Measurements from ENCODE around the gene PDE3A.
A peak's percentile ranks its signal among the peaks of the same experiment; 100 is the strongest.
"Not testable (repeated sequence)": the region's sequence is repeated elsewhere in the genome, so short reads cannot be mapped to it uniquely, and the experiment has no call there.

PDE3A gene

GRCh38 chr12:20368114-20368650, at the start of gene PDE3A:
Gene PDE3A, plus strand, starts transcription at chr12:20368537. Its CDS starts 748 bp downstream, at chr12:20369285.
- peak within 1 kb of the TSS; percentile 79 for H3K27ac ChIP-seq (ENCODE audit: low read length)
- H3K27me3 ChIP-seq (ENCODE audit: low read depth, low read length), result no peaks in the 10 kb centered on the region

GRCh38 chr12:20319366-20319765, 49.0 kb upstream of the PDE3A start:
- no peak overlapping the region for H3K27ac ChIP-seq (ENCODE audit: low read length)
- H3K4me3 ChIP-seq (ENCODE audit: low read depth in 1 of 2, low read length in 2 of 2), result no peak overlapping the region

More at GRCh38 chr12:20368114-20368650, at the start of gene PDE3A:
- Histone ChIP-seq H3K36me3 (ENCODE audit: control insufficient read depth in 1 of 2, insufficient read depth in 2 of 2, low read length in 2 of 2) (no peaks in the 10 kb centered on the region), H3K4me1 (ENCODE audit: control insufficient read depth in 1 of 2, insufficient read depth in 2 of 2, low read length in 2 of 2) (peaks cover 0 to 11% of the 10 kb centered on the region in 2 donors), H3K9me3 (ENCODE audit: control insufficient read depth in 1 of 2, low read length in 2 of 2) (no peaks in the 10 kb centered on the region), H3K4me3 (ENCODE audit: low read depth in 1 of 2, low read length in 2 of 2) (peak within 1 kb of the TSS; percentile 77 to 87)

GRCh38 chr12:20320552-20320951, 47.8 kb upstream of the PDE3A start:
- H3K4me3 ChIP-seq (ENCODE audit: low read depth in 1 of 2, low read length in 2 of 2), result no peak overlapping the region
- no peaks in the 10 kb centered on the region for H3K27me3 ChIP-seq (ENCODE audit: low read depth, low read length)
- no peak overlapping the region for H3K27ac ChIP-seq (ENCODE audit: low read length)

More at GRCh38 chr12:20319366-20319765, 49.0 kb upstream of the PDE3A start:
- Histone ChIP-seq H3K36me3 (ENCODE audit: control insufficient read depth in 1 of 2, insufficient read depth in 2 of 2, low read length in 2 of 2) (no peaks in the 10 kb centered on the region), H3K4me1 (ENCODE audit: control insufficient read depth in 1 of 2, insufficient read depth in 2 of 2, low read length in 2 of 2) (no peaks in the 10 kb centered on the region), H3K9me3 (ENCODE audit: control insufficient read depth in 1 of 2, low read length in 2 of 2) (no peaks in the 10 kb centered on the region), H3K27me3 (ENCODE audit: low read depth, low read length) (no peaks in the 10 kb centered on the region)

DNA sequence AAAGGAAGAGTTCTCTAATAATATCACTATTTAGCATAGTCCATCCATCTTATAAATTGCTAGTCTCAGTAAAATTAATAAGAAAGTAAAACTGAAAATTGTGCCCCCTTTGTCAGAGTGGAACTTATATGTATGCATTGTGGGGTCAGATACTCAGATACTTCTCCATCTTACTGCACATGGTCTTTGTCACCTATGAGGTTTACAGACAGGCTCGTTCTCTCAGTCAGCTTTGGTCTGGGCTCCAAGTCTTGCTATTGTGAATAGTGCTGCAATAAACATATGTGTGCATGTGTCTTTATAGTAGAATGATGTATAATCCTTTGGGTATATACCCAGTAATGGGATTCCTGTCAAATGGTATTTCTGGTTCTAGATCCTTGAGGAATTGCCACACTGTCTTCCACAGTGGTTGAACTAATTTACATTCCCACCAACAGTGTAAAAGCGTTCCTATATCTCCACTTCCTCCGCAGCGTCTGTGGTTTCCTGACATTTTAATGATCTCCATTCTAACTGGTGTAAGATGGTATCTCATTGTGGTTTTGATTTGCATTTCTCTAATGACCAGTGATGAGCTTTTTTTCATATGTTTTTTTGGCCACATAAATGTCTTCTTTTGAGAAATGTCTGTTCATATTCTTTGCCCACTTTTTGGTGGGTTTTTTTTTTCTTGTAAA, 37.4 kb upstream of the PDE3A start:
- not testable (repeated sequence) for H3K36me3 ChIP-seq (ENCODE audit: control insufficient read depth in 1 of 2, insufficient read depth in 2 of 2, low read length in 2 of 2); H3K4me3 ChIP-seq (ENCODE audit: low read depth in 1 of 2, low read length in 2 of 2); H3K9me3 ChIP-seq (ENCODE audit: control insufficient read depth in 1 of 2, low read length in 2 of 2); H3K27ac ChIP-seq (ENCODE audit: low read length); H3K27me3 ChIP-seq (ENCODE audit: low read depth, low read length); H3K4me1 ChIP-seq (ENCODE audit: control insufficient read depth in 1 of 2, insufficient read depth in 2 of 2, low read length in 2 of 2)

More at GRCh38 chr12:20320552-20320951, 47.8 kb upstream of the PDE3A start:
- Histone ChIP-seq H3K36me3 (ENCODE audit: control insufficient read depth in 1 of 2, insufficient read depth in 2 of 2, low read length in 2 of 2) (no peaks in the 10 kb centered on the region), H3K4me1 (ENCODE audit: control insufficient read depth in 1 of 2, insufficient read depth in 2 of 2, low read length in 2 of 2) (no peaks in the 10 kb centered on the region), H3K9me3 (ENCODE audit: control insufficient read depth in 1 of 2, low read length in 2 of 2) (no peaks in the 10 kb centered on the region)

GRCh38 chr12:20339060-20339459, 29.3 kb upstream of the PDE3A start:
- Histone ChIP-seq H3K4me1 (ENCODE audit: control insufficient read depth in 1 of 2, insufficient read depth in 2 of 2, low read length in 2 of 2) (no peaks in the 10 kb centered on the region), H3K27me3 (ENCODE audit: low read depth, low read length) (no peaks in the 10 kb centered on the region), H3K9me3 (ENCODE audit: control insufficient read depth in 1 of 2, low read length in 2 of 2) (peaks cover 0 to 9% of the 10 kb centered on the region in 2 donors), H3K36me3 (ENCODE audit: control insufficient read depth in 1 of 2, insufficient read depth in 2 of 2, low read length in 2 of 2) (no peaks in the 10 kb centered on the region), H3K4me3 (ENCODE audit: low read depth in 1 of 2, low read length in 2 of 2) (no peak overlapping the region), H3K27ac (ENCODE audit: low read length) (no peak overlapping the region)

DNA sequence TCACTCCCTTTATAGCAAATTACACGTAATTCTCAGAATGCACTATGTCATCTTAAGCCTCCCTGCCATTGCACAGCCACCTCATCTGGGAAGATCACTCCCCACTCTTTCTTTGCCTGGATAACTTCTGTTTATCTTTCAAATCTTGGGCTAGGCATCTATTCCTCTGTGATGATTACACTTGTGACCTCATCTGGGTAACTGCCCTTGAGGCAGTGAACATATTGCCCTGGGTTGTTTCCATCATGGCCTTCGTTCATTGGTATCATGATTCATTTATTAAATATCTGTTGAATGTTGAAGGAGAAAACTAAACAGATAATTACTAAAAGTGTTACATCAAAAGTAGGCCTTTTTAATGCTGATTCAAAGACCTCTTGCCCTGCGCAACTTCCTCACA, 26.2 kb upstream of the PDE3A start:
- no peaks in the 10 kb centered on the region for H3K27me3 ChIP-seq (ENCODE audit: low read depth, low read length)

GRCh38 chr12:20345866-20346265, 22.5 kb upstream of the PDE3A start:
- Histone ChIP-seq H3K27me3 (ENCODE audit: low read depth, low read length) (no peaks in the 10 kb centered on the region), H3K27ac (ENCODE audit: low read length) (no peak overlapping the region), H3K4me1 (ENCODE audit: control insufficient read depth in 1 of 2, insufficient read depth in 2 of 2, low read length in 2 of 2) (no peaks in the 10 kb centered on the region), H3K36me3 (ENCODE audit: control insufficient read depth in 1 of 2, insufficient read depth in 2 of 2, low read length in 2 of 2) (no peaks in the 10 kb centered on the region), H3K4me3 (ENCODE audit: low read depth in 1 of 2, low read length in 2 of 2) (no peak overlapping the region), H3K9me3 (ENCODE audit: control insufficient read depth in 1 of 2, low read length in 2 of 2) (peaks cover 0 to 3% of the 10 kb centered on the region in 2 donors)

More for the DNA sequence above, 26.2 kb upstream of the PDE3A start:
- H3K27ac ChIP-seq (ENCODE audit: low read length), result no peak overlapping the region
- H3K4me3 ChIP-seq (ENCODE audit: low read depth in 1 of 2, low read length in 2 of 2), result no peak overlapping the region
- H3K9me3 ChIP-seq (ENCODE audit: control insufficient read depth in 1 of 2, low read length in 2 of 2), result no peaks in the 10 kb centered on the region
- no peaks in the 10 kb centered on the region for H3K4me1 ChIP-seq (ENCODE audit: control insufficient read depth in 1 of 2, insufficient read depth in 2 of 2, low read length in 2 of 2)
- H3K36me3 ChIP-seq (ENCODE audit: control insufficient read depth in 1 of 2, insufficient read depth in 2 of 2, low read length in 2 of 2), result no peaks in the 10 kb centered on the region

GRCh38 chr12:20350026-20350425, 18.3 kb upstream of the PDE3A start:
- Histone ChIP-seq H3K27ac (ENCODE audit: low read length) (no peak overlapping the region), H3K9me3 (ENCODE audit: control insufficient read depth in 1 of 2, low read length in 2 of 2) (peaks cover 0 to 3% of the 10 kb centered on the region in 2 donors), H3K27me3 (ENCODE audit: low read depth, low read length) (no peaks in the 10 kb centered on the region), H3K4me1 (ENCODE audit: control insufficient read depth in 1 of 2, insufficient read depth in 2 of 2, low read length in 2 of 2) (no peaks in the 10 kb centered on the region), H3K4me3 (ENCODE audit: low read depth in 1 of 2, low read length in 2 of 2) (no peak overlapping the region), H3K36me3 (ENCODE audit: control insufficient read depth in 1 of 2, insufficient read depth in 2 of 2, low read length in 2 of 2) (no peaks in the 10 kb centered on the region)

DNA sequence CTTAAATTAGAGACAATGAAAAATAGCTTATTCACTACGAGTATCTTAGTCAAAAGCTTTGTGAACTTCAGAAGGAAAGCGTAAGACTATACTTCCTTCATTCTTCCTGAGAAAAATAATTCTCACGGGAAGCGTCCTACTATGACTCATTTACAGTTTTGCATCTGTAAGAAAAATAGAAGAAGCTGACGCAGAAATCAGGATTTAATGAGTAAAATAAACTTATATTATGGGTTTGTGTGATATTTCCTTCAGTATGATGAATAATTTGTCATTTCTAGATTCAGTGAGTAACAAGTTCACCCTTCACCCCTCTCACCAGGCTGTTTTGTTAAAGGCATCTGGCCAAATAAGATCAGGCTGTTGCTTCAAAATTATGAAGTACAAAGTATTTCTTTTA, 17.8 kb upstream of the PDE3A start:
- H3K27ac ChIP-seq (ENCODE audit: low read length), result no peak overlapping the region
- no peaks in the 10 kb centered on the region for H3K4me1 ChIP-seq (ENCODE audit: control insufficient read depth in 1 of 2, insufficient read depth in 2 of 2, low read length in 2 of 2)
- no peak overlapping the region for H3K4me3 ChIP-seq (ENCODE audit: low read depth in 1 of 2, low read length in 2 of 2)
- no peaks in the 10 kb centered on the region for H3K36me3 ChIP-seq (ENCODE audit: control insufficient read depth in 1 of 2, insufficient read depth in 2 of 2, low read length in 2 of 2)
- H3K27me3 ChIP-seq (ENCODE audit: low read depth, low read length), result no peaks in the 10 kb centered on the region
- H3K9me3 ChIP-seq (ENCODE audit: control insufficient read depth in 1 of 2, low read length in 2 of 2), result peaks cover 0 to 3% of the 10 kb centered on the region in 2 donors

DNA sequence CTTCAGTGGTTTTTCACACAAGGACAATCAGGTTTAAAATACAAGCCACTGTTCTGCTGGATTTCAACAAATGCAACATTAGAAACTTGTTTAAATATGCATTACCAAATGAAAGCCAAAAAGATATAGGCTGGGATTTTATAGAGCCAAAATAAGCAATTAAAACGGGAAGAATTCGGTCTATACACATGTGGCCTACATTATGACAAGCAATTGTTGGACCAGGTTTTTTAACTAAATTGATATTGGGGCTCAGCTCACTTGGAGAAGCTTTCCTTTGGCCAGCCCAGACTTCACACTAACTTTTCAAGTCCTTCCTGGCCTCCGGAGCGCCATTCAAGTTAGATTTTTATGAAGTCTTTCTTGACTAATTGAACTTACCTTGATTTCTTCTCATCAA, 16.9 kb upstream of the PDE3A start:
- H3K36me3 ChIP-seq (ENCODE audit: control insufficient read depth in 1 of 2, insufficient read depth in 2 of 2, low read length in 2 of 2), result no peaks in the 10 kb centered on the region
- H3K27ac ChIP-seq (ENCODE audit: low read length), result no peak overlapping the region

GRCh38 chr12:20356048-20356447, 12.3 kb upstream of the PDE3A start:
- Histone ChIP-seq H3K27ac (ENCODE audit: low read length) (no peak overlapping the region), H3K27me3 (ENCODE audit: low read depth, low read length) (no peaks in the 10 kb centered on the region), H3K4me3 (ENCODE audit: low read depth in 1 of 2, low read length in 2 of 2) (no peak overlapping the region), H3K4me1 (ENCODE audit: control insufficient read depth in 1 of 2, insufficient read depth in 2 of 2, low read length in 2 of 2) (no peaks in the 10 kb centered on the region), H3K9me3 (ENCODE audit: control insufficient read depth in 1 of 2, low read length in 2 of 2) (no peaks in the 10 kb centered on the region), H3K36me3 (ENCODE audit: control insufficient read depth in 1 of 2, insufficient read depth in 2 of 2, low read length in 2 of 2) (no peaks in the 10 kb centered on the region)

More for the DNA sequence above, 16.9 kb upstream of the PDE3A start:
- H3K9me3 ChIP-seq (ENCODE audit: control insufficient read depth in 1 of 2, low read length in 2 of 2), result peaks cover 0 to 3% of the 10 kb centered on the region in 2 donors
- no peak overlapping the region for H3K4me3 ChIP-seq (ENCODE audit: low read depth in 1 of 2, low read length in 2 of 2)
- no peaks in the 10 kb centered on the region for H3K4me1 ChIP-seq (ENCODE audit: control insufficient read depth in 1 of 2, insufficient read depth in 2 of 2, low read length in 2 of 2)
- H3K27me3 ChIP-seq (ENCODE audit: low read depth, low read length), result no peaks in the 10 kb centered on the region

- Histone ChIP-seq H3K9me3 (ENCODE audit: control insufficient read depth in 1 of 2, low read length in 2 of 2) (no peaks in the 10 kb centered on the region), H3K27me3 (ENCODE audit: low read depth, low read length) (no peaks in the 10 kb centered on the region), H3K4me1 (ENCODE audit: control insufficient read depth in 1 of 2, insufficient read depth in 2 of 2, low read length in 2 of 2) (no peaks in the 10 kb centered on the region), H3K4me3 (ENCODE audit: low read depth in 1 of 2, low read length in 2 of 2) (no peak overlapping the region), H3K27ac (ENCODE audit: low read length) (no peak overlapping the region), H3K36me3 (ENCODE audit: control insufficient read depth in 1 of 2, insufficient read depth in 2 of 2, low read length in 2 of 2) (no peaks in the 10 kb centered on the region)
Observed at GRCh38 chr12:20360407-20360806, 7.9 kb upstream of the PDE3A start.

All from muscle layer of duodenum (tissue), 2 donors.